LNCaP clone FGC (cell line): Measurements from ENCODE around the gene OR2AE1.

Source experiments
- DNase-seq: peaks from one replicate; pipeline ENCODE4 v3.0.0-alpha.2; 2011; ENCODE audit warnings: low read depth
- H3K4me3 ChIP-seq: 2 replicates; pipeline ENCODE4 v1.5.1; 2011; ENCODE audit warnings: mild to moderate bottlenecking, low read depth, low read length, control low read depth
- TF ChIP-seq, protein P1 (sequence below): IDR thresholded peaks from 2 replicates; pipeline ENCODE4 v1.5.1; 2012; ENCODE audit warnings: mild to moderate bottlenecking; ENCODE audit not compliant: control insufficient read depth, insufficient read depth; ENCODE audit errors: extremely low read depth

Gene OR2AE1

DNA sequence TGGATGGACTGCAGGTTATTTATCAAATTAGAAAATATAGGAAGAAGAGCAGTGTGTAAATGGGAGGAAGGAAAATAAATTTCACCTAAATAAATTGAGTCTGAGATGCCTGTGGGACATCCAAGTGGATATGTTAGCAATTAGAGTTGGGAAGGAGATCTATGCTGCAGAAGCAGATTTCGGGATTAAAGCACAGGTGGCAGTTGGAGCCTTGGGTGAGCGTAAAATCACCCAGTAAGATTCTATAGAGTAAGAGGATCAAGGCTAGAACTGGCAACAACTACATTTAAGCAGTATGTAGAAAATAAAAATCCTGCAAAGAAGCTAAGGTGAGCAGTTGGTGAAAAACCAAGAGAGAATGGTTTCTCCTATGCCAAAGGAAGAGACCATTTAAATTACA lies 34.1 kb upstream of the OR2AE1 start:
- TF ChIP-seq, protein P1, sequence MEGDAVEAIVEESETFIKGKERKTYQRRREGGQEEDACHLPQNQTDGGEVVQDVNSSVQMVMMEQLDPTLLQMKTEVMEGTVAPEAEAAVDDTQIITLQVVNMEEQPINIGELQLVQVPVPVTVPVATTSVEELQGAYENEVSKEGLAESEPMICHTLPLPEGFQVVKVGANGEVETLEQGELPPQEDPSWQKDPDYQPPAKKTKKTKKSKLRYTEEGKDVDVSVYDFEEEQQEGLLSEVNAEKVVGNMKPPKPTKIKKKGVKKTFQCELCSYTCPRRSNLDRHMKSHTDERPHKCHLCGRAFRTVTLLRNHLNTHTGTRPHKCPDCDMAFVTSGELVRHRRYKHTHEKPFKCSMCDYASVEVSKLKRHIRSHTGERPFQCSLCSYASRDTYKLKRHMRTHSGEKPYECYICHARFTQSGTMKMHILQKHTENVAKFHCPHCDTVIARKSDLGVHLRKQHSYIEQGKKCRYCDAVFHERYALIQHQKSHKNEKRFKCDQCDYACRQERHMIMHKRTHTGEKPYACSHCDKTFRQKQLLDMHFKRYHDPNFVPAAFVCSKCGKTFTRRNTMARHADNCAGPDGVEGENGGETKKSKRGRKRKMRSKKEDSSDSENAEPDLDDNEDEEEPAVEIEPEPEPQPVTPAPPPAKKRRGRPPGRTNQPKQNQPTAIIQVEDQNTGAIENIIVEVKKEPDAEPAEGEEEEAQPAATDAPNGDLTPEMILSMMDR = no peak
- H3K4me3 ChIP-seq = no peak overlapping the region
- DNase-seq = no peak

DNA sequence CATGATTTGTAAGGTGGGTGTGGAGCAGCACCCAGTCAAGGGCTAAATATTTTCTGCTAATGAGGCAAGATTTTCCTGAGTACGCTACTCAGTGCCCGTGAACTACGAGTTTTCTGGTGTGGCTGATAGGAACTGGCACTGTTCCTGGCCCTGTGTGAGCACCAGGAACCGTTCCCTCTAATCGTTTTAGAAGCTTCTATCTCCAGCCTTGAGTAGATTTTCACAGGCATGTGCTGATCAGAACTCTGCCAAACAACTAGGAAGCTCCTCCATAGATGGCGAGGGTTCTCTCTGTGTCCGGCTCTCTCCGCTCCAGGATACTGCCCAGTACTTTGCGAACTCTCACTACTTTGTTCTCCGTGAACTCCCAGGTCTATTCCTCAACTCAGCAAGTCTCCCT lies 24.7 kb upstream of the OR2AE1 start:
- H3K4me3 ChIP-seq = no peak overlapping the region
- DNase-seq = no peak
- TF ChIP-seq, protein P1 = no peak

DNA sequence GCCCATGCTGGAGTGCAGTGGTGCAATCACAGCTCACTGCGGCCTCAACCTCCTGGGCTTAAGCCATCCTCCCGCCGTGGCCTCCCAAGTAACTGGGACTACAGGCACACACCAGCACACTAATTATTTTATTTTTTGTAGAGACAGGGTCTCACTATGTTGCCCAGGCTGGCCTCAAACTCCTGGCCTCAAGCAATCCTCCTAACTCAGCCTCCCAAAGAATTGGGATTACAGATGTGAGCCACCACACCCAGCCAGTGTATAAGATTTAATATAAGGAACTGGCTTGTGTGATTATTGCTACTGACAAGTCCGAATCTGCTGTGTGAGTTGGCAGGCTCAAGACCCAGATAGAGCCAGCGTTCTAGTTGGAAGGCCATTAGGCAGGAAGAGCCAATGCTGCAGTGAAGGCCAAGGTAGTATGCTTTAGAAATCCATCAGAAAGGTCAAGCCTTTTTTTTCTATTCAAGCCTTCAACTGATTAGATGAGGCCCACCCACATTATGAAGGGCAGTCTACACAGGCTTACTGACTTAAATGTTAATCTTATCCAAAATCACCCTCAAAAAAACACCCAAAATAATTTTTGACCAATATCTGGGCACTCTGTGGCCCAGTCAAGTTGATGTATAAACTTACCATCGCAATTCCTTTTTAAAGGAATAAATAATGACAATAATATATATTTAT lies 23.1 kb upstream of the OR2AE1 start:
- TF ChIP-seq, protein P1 = no peak
- H3K4me3 ChIP-seq = no peak overlapping the region
- DNase-seq = no peak

DNA sequence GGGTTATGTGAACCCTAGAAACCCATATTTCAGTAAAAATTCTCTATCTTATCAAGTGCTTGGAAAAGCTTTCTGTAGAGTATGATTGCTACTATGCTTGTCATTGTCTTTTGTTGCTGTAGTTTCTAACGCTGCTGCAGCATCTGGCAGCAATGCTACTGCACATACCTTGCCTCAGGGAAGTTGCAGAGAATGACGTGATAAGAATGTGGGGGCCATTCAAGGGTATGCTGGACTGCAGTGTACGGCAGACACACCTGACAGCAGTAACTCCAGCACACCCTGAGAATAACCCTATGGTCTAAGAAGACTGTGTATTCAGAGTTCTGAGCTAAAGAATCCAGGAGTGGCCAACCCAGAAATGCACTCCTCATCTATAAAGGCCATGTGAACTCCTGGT lies 22.0 kb upstream of the OR2AE1 start:
- H3K4me3 ChIP-seq = no peak overlapping the region
- TF ChIP-seq, protein P1 = no peak
- no peak for DNase-seq

DNA sequence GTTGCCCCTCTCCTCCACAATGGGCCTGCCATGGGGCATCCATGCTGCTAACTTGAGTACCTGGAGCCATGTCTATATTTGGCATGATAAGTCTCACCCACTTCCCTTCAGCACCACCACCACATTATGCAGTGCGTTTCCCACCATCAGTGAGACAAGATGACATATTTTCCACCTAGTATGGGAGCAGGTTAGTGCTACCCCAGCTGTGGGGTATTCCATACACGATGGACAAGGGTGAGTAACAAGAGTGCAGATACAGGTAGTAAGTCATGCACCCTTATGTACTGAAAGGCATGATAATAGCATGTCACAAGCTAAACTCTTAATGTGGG lies 21.2 kb upstream of the OR2AE1 start:
- TF ChIP-seq, protein P1 = no peak
- no peak for DNase-seq
- no peak overlapping the region for H3K4me3 ChIP-seq

DNA sequence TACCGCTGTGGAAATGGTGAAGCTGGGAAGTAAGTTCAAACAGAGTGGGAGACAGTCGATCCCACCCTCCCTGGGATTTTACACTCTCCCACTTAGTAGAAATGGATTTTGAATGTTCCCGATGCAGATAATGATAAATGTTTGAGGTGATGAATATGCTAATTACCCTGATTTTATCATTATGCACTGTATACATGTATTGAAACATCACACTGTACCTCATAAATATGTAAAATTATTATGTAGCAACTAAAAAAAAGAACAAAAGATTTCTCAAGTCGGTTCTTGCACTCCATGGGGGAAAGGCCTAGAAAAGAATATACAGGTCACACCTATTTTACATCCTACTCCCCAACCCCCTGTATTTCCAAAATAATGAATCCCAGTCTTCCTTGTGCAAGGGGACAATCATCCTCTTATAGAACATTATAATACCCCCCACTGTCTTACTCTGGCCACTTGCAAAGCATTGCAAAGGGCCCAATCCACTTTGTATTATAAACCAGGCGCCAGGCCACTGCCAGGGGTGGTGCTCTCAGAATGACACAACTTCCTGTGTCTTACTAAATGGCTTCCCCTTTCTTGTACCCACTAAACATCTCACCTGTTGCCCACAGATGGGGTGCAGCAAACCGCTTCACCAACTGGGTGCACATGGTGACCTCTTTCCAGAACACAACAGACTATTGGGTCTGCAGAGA lies 20.6 kb upstream of the OR2AE1 start:
- no peak overlapping the region for H3K4me3 ChIP-seq
- TF ChIP-seq, protein P1 = no peak

DNA sequence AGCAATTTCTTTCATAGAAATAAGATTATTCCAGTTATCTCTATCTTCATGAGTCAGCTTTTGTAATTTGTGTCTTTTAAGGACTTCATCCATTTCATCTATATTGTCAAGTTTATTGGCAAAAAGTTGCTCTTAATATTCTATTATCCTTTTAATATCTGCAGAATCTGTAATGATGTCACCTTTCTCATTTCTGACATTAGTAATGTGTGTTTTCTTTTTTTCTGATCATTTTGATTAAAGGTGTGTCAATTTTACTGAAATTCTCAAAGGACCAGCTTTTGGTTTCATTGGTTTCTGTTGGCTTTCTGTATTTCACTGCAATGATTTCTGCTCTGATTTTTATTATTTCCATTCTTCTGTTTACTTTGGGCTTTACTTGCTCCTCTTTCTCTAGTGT lies 17.9 kb upstream of the OR2AE1 start:
- no peak overlapping the region for H3K4me3 ChIP-seq
- no peak for DNase-seq
- TF ChIP-seq, protein P1 = no peak

More for the DNA sequence above, 20.6 kb upstream of the OR2AE1 start:
- DNase-seq = no peak
